C4-2B (cell line): ENCODE measurements around the gene SERINC5.

ENCODE experiments used
- H3K27ac ChIP-seq: fragments of 450-650 bp; 2 replicates; pipeline ENCODE4 v1.5.1; 2017
- ZFX ChIP-seq: fragments of 450-650 bp; IDR thresholded peaks from 2 replicates; pipeline ENCODE4 v1.6.1; 2017
- TF ChIP-seq, protein P1 (sequence below): fragments of 450-650 bp; conservative IDR thresholded peaks from 2 replicates; pipeline ENCODE4 v1.5.1; 2017; ENCODE audit warnings: mild to moderate bottlenecking

SERINC5 gene

GRCh38 chr5:80193401-80193800 lies 62.4 kb downstream of the SERINC5 start:
- H3K27ac ChIP-seq = peak overlapping the region; percentile 60; the same call in 1 of the 2 replicates
- no peak for TF ChIP-seq ZFX
- TF ChIP-seq, protein P1, sequence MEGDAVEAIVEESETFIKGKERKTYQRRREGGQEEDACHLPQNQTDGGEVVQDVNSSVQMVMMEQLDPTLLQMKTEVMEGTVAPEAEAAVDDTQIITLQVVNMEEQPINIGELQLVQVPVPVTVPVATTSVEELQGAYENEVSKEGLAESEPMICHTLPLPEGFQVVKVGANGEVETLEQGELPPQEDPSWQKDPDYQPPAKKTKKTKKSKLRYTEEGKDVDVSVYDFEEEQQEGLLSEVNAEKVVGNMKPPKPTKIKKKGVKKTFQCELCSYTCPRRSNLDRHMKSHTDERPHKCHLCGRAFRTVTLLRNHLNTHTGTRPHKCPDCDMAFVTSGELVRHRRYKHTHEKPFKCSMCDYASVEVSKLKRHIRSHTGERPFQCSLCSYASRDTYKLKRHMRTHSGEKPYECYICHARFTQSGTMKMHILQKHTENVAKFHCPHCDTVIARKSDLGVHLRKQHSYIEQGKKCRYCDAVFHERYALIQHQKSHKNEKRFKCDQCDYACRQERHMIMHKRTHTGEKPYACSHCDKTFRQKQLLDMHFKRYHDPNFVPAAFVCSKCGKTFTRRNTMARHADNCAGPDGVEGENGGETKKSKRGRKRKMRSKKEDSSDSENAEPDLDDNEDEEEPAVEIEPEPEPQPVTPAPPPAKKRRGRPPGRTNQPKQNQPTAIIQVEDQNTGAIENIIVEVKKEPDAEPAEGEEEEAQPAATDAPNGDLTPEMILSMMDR = no peak

DNA sequence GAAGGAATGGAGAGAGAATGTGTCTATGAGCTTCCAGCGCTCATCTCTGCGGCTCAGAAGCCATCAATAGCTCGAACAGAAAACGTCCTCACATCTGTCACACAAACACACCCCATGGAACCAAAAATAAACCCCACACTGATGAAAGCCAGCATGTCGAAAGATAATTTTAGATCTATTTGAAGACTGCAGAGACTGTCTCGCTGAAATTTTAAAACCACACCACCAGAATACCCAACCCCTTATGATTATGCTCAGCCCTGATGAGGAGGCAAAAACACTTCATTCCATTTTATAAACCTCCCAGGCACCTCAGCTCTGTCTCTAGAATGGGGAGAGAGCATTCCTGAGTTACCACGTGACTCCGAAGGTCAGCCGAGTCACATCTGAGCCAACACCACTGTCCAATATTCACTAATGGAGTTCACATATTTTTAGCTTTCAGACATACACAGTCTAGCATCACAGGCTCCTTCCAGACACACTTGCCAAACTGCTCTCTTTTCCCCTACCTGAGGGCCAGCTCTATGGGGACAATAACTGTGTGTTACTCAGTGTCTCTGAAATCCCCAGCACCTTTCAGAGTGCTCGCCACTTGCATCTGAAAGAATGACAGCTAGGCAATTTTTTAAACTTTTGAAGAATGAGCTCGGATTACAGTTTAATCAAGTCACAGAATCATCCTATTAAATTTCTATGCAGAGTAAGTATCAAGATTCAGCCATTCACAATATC lies 63.2 kb downstream of the SERINC5 start:
- H3K27ac ChIP-seq = peak overlapping the region; percentile 60; the same call in 1 of the 2 replicates
- no peak for TF ChIP-seq ZFX
- TF ChIP-seq, protein P1 = no peak

GRCh38 chr5:80191991-80192398 lies 63.9 kb downstream of the SERINC5 start:
- peak overlapping the region; percentile 60; the same call in 1 of the 2 replicates for H3K27ac ChIP-seq

DNA sequence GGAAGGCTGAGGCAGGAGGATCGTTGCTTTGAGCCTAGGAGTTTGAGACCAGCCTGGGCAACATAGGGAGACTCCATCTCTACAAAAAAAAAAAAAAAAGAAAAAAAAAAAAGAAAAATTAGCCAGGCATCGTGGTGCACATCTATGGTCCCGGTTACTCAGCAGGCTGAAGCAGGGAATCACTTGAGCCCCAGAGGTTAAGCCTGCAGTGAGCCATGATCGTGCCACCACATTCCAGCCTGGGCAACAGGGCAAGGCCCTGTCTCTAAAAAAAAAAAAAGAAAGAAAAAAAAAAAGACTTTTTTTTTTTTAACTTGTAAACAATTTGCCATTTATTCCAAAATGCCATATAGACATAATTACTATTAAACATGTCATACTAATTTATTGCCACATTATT lies 64.5 kb downstream of the SERINC5 start:
- TF ChIP-seq, protein P1 = no peak
- TF ChIP-seq ZFX = no peak
- H3K27ac ChIP-seq = no peak overlapping the region

More at GRCh38 chr5:80191991-80192398, 63.9 kb downstream of the SERINC5 start:
- TF ChIP-seq, protein P1 = no peak
- TF ChIP-seq ZFX = no peak

- no peak overlapping the region for H3K27ac ChIP-seq
- no peak for TF ChIP-seq ZFX
- TF ChIP-seq, protein P1 = no peak
These were observed 64.9 kb downstream of the SERINC5 start for GRCh38 chr5:80190960-80191359.

- TF ChIP-seq ZFX = no peak
- TF ChIP-seq, protein P1 = no peak
- H3K27ac ChIP-seq = no peak overlapping the region
These were observed 66.1 kb downstream of the SERINC5 start for GRCh38 chr5:80189701-80190100.

DNA sequence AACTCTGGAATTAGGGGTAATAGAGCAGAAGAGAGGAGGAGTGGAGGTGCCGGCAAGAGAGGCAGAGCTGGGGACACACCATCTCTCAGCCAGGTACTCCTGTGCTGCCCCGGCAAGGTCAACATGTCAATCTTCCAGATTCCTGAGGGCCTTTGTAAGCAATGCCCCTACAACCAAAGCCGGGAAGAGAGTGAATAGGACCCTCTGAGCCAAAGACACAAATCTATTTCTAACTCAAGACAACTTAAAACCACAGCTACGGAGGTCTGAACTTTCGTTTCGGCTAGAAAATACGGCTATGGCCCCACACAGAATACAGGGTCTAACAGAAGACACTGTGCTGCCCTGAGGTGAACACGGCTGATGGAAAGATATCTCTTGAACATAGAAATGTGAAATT lies 66.6 kb downstream of the SERINC5 start:
- TF ChIP-seq, protein P1 = no peak
- TF ChIP-seq ZFX = no peak
- H3K27ac ChIP-seq = no peak overlapping the region
